Mesenteric fat pad (tissue), 1 donor: Measurements from ENCODE around the gene COMMD1. TPM values are rescaled to one million over a fixed set of nuclear protein-coding genes. Genes with fewer than 3 reads are reported as not detected.
"Not testable (repeated sequence)": the region's sequence is repeated elsewhere in the genome, so short reads cannot be mapped to it uniquely, and the experiment has no call there.

Experiments used
- DNase-seq: peaks from one replicate; pipeline ENCODE4 v3.0.0-alpha.2; 2020; ENCODE audit warnings: low spot score
- total RNA-seq: library from RNA; stranded (reverse); fragmentation: NEBNext Ultra II Directional; extraction: Animal tissue kit (Norgen Biotek cat#: 25700); gene quantifications from one replicate; pipeline ENCODE4 v1.2.1, GENCODE V29; 2021
- donor health status: DM: yes; HTN: yes; CAD: no.

COMMD1 gene
- total RNA-seq, 1 donor from 2014 or later = 38.0 TPM

DNA sequence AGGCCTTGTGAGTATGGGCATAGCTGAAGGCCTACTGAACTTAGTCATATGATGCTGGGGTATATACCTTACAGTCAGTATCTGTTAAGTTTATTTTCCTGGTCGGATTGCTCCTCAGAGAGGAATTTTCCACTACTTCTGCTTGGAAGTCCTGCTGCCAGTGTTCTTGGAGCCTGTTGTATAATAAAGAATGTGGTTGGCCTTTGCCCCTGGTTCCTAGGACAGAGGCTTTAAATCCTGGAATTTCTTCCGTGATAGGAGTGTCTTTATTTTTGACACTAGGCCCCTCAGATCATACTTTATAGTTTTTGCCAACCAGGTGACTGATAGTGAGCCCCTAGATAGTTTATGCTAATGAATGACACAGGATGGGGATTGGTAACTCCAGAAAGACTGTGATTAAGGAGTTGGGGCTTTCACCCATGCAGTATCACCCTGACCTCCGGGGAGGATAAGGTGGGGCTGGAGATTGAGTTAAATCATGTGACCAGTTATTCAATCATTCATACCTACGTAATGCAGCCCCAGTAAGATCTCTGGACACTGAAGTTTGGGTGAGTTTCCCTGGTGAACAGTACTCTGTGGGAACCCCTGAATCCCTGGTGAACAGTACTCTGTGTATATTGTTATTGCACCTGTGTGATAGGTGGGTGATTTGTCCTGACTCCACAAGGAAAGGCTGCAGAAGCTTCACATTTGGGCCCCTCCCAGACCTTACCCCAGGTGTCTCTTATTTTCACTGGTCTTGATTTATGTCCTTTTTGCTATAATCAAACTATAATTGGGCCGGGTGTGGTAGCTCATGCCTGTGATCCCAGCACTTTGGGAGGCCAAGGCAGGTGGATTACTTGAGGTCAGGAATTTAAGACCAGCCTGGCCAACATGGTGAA, 56.9 kb downstream of the COMMD1 start:
- no peak for DNase-seq

GRCh38 chr2:61966087-61966727, 60.7 kb downstream of the COMMD1 start:
- no peak for DNase-seq

GRCh38 chr2:61967262-61967661, 61.8 kb downstream of the COMMD1 start:
- no peak for DNase-seq

DNA sequence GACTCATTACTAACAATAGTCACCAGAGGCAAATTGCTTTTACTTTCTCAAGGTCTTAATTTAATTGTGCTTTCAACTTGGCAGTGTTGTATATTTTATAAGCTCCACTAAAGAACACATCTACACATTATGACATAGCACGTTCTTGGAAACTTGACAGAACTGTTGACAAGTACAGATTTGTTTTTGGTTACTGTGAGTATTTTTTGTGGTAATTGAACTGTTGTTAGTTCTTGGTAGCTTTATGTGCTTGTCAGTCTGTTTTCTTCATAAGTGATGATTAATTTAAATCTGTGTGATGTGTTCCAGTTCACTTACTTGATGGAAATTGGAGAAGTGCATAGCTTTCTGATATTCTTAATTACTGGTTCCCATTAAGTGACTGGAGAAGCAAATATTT, 63.9 kb downstream of the COMMD1 start:
- DNase-seq = no peak

DNA sequence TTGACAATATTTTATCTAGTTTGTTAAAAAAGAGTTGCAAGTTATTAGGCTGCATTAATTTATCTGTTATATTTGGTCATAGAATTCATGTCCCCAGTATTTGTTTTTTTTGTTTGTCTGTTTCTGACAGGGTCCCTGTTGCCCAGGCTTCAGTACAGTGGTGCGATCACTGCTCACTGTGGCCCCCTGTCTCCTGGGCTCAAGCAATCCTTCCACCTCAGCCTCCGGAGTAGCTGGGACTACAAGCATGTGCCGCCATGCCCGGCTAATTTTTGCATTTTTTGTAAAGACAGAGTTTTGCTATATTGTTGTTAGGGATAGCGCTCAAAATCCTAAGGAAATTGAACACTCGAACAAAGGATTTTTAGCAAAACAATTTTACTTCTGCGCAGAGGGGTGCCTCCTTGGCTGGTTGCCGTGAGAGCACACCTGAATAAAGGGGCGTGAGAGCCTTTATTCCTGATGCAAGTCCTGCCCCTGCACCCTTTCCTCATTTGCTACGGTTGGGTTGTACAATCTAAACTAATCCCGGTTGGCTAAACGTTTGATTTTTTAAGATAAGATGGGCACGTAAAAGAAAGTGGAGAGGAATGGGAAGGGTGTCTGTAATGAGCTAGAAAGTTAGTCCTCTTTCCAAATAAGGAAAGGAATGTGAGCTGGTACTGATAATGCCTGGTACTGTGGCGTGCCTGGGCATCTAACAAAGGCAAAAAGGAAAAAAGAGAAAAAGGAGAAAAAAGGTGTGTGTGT, 65.5 kb downstream of the COMMD1 start:
- DNase-seq = no peak

- DNase-seq = no peak
Measured at GRCh38 chr2:61978522-61978921, 73.0 kb downstream of the COMMD1 start.

GRCh38 chr2:61980758-61981157, 75.3 kb downstream of the COMMD1 start:
- no peak for DNase-seq

GRCh38 chr2:61984682-61985081, 79.2 kb downstream of the COMMD1 start:
- no peak for DNase-seq

DNA sequence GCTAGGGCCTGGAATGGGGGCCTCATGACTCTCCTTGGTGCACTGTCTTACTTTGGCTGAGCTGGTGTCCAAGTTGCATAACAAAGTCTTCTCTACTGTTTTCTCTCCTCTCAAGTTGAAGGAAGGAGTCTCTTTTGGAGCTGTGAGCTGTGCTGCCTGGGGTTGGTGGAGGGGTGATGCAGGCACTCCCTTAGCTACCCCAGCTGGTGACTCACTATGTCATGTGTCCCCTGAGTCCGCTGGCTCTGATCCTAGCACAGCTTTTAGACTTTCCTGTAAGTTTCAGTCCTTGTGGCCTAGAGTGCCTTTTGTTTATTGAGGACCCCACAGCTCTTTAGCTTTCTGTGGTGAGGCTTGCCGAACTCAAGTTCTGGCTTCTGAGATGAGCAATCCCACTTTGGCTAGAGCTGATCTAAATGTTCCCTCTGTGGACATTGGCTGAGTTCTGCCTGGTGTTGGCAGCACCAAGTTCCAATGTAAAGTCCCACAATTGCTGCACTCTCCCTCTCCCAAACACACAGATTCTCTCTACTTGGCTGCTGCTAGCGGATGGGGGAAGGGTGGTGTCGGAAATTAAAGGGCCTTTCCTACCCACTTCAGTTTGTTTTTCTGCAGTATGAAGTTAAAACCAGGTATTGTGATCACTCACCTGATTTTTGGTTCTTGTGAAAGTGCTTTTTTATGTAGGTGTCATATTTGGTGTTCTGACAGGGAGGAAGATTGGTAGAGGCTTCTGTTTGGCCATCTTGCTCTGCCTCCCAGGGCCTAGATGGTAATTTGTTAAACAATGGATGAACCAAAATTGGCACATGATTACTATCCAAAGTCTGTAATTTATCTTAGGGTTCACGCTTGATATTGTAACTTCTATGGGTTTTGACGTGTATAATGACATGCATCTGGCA, 83.2 kb downstream of the COMMD1 start:
- DNase-seq = peak; percentile 39

DNA sequence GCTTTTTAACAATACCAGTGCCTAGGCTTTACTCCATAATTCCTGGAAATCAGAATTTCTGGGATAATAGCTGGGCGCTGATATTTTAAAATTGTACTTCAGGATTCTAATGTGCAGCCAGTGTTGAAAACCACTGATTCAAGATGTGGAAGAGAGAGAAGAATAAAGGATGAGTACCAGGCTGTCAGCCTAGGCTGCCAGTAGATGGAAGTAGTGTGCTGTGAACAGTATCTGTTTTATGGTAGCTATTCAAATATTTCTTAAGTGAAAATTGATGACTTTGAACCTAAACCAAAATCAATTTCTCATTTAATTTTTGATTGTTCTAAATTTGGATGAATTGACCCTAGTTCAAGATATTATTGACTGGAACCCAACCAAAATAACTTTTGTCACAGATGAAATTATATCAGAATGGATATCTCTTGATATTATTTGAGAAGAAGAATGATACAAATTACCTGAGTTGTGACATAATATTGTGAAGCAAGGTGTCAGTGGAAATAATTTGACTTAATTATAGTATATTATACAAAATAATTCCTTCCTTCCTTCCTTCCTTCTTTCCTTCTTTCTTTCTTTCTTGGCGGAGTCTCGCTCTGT, 88.0 kb downstream of the COMMD1 start:
- DNase-seq = no peak

- DNase-seq = no peak
Measured at GRCh38 chr2:61994531-61994930, 89.1 kb downstream of the COMMD1 start.

DNA sequence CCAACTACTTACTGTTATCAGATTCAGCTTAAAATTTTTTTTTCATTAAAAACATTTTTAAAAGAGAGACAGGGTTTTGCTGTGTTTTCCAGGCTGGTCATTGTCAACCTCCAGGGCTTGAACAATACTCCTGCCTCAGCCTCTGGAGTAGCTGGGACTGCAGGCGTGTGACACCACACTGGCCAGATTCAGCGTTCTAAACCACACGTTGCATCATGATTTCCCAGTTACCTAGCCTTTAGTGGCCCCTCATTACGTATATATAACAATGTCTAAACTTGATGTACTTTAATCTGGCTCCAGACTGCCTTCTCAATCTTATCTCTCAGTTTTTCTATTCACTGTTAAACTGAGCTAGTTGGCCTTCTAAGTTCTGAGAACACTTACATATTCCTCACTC, 89.6 kb downstream of the COMMD1 start:
- no peak for DNase-seq

DNA sequence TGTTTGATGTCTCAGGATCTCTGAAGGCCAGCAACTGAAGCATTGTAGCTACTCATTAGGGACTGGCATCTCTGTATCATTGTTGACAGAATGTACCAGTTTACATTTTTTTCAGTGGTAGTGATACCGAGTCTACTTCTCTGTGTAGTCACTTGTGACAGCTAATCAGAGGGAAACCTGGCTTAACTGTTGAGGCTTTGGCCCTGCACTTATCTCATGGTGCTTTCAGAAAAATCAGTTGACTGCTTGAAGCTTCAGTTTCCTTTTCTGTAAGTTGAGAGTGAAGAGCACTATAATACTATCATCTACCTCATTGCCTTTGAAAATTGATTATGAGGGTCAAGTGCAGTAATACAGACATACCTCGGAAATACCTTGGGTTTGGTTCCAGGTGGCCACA, 90.0 kb downstream of the COMMD1 start:
- DNase-seq = no peak

- no peak for DNase-seq
Measured at GRCh38 chr2:61998426-61998825, 93.0 kb downstream of the COMMD1 start.

DNA sequence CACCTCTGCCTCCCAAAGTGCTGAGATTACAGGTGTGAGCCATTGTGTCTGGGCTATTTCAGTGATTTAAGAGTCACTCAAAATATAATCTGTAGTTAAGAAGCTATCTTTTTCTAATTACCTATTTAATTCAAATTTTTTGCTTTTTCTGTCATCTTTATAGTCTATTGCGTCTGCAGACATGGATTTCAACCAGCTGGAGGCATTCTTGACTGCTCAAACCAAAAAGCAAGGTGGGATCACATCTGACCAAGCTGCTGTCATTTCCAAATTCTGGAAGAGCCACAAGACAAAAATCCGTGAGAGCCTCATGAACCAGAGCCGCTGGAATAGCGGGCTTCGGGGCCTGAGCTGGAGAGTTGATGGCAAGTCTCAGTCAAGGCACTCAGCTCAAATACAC, 95.1 kb downstream of the COMMD1 start:
- DNase-seq = no peak

DNA sequence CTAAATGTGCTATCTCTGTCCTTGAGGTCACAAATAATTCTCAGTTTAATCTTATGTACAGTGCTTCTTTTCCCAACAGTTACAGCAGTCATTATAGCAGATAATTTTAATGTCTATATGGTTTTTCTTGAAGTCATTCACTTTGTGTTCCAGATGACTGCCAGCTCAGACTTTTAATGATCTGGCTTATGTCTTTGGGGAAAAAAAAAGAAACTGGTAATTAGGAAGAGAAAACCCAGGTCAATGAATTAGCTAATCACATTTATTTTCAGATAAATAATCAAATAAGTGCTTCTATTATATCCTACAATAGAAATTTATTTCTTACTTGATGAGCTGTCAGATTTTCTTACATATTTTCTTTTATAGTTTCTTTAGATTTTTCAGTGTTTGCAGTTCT, 96.0 kb downstream of the COMMD1 start:
- no peak for DNase-seq

DNA sequence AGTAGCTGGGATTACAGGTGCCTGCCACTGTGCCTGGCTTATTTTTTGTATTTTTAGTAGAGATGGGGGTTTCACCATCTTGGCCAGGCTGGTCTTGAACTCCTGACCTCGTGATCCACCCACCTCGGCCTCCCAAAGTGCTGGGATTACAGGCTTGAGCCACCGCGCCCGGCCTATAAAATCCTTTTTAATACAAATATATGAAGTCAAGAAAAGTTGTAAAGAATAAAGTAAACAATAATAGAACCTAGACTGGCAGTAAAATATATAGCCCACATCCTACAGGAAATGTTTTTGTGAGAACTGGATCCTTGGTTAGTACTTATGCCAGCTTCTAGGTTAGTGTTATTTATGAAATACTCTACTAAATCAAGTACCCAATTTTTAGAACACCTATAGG, 99.0 kb downstream of the COMMD1 start:
- DNase-seq = not testable (repeated sequence)

- no peak for DNase-seq
Measured at GRCh38 chr2:62007555-62007954, 102.1 kb downstream of the COMMD1 start.

DNA sequence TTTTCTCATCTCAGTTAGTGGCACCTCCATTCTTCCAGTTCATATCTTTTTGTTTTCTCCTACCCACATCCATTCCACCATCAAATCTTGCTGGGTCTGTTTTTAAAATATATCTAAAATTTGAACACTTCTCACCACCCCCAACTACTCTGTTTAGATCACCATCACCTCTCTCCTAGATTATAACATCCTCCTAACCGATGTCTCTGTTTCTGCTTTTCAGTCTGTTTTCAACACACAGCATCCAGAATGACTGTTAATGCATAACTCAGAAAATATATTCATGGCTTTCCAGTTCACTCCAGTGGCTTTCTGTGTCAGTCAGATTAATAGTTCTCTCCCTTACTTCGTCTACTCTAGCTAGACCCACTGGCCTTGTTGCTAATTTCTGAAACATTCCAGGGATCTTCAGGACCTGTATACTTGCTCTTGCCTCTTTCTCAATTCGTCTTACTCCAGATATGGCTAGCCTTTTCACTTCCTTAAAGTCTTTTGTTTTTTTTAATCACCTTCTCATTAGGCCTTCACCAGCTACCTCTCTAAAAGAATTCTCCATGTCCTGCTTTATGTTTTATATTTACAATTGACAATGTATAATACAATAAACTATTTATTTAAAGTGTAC, 105.3 kb downstream of the COMMD1 start:
- DNase-seq = no peak

DNA sequence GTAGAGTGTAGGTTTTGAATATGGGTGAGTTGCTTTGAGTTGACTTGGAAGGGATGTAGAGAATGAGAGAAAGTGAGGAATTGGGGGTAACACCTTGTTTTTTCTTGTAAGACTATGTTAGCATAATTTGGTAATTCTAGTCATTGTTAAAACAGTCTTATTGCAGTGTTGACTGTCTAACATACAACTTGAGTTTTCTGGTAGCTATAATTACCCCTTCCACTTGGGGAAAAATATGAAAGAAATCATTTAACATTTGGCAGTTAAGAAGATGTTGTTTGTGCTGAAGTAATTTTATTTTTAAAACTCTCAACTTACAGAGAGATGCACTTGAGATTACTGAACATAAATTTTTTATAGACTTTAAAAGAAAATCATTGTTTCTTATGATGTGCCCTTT, 108.2 kb downstream of the COMMD1 start:
- DNase-seq = no peak
